Tibial artery (tissue), 4 donors: ENCODE results near the gene ADGRL2.

Source experiments
- DNase-seq, 2 donors: peaks; one replicate each; pipeline ENCODE4 v3.0.0-alpha.2; 2019
- H3K27ac ChIP-seq, 2 donors: fragments of 200-600 bp; sonication (generic) in 1 of 2; 1 replicate in 1 of 2; 2 replicates in 1 of 2; pipeline ENCODE4 v1.5.1; 2018 to 2019; ENCODE audit warnings: mild to moderate bottlenecking in 1 of 2
- H3K27me3 ChIP-seq, 2 donors: fragments of 200-600 bp; sonication (generic) in 1 of 2; one replicate each; pipeline versions ENCODE4 v1.5.1 to v1.6.0; 2016 to 2019
- H3K36me3 ChIP-seq, 3 donors: fragments of 200-600 bp; sonication (generic) in 2 of 3; one replicate each; pipeline ENCODE4 v1.5.1; 2016 to 2019; ENCODE audit warnings: mild to moderate bottlenecking in 2 of 3
- H3K4me1 ChIP-seq, 4 donors: fragments of 200-600 bp; sonication (generic) in 2 of 4; 1 replicate in 3 of 4; 2 replicates in 1 of 4; pipeline ENCODE4 v1.5.1; 2016 to 2019
- H3K4me3 ChIP-seq, 2 donors: fragments of 200-600 bp; sonication (generic) in 1 of 2; 1 replicate in 1 of 2; 2 replicates in 1 of 2; pipeline ENCODE4 v1.5.1; 2018 to 2019; ENCODE audit warnings: mild to moderate bottlenecking in 2 of 2
- H3K9me3 ChIP-seq, 3 donors: fragments of 200-600 bp; sonication (generic) in 1 of 3; one replicate each; pipeline ENCODE4 v1.5.1; 2016 to 2019
- intact Hi-C: fragments of 100-400 bp; cut with DNase I; formaldehyde crosslinking; loops from one replicate; pipeline ENCODE4 v1.15.0; 2023; ENCODE audit warnings: low total_unique reads
- TF ChIP-seq, protein P1 (sequence below), 2 experiments: fragments of 200-600 bp in 1 of 2; fragments of 450-650 bp in 1 of 2; IDR thresholded peaks; one replicate each; pipeline ENCODE4 v1.5.1; 2017 to 2019; ENCODE audit warnings: antibody characterized with exemption in 2 of 2, mild to moderate bottlenecking in 1 of 2, moderate library complexity in 1 of 2

Gene ADGRL2

GRCh38 chr1:81840805-81841204 is 40.1 kb downstream of the ADGRL2 start:
- no peaks in the 10 kb centered on the region for H3K27me3 ChIP-seq
- H3K9me3 ChIP-seq, result no peaks in the 10 kb centered on the region
- H3K4me3 ChIP-seq, result no peak overlapping the region
- TF ChIP-seq, protein P1, sequence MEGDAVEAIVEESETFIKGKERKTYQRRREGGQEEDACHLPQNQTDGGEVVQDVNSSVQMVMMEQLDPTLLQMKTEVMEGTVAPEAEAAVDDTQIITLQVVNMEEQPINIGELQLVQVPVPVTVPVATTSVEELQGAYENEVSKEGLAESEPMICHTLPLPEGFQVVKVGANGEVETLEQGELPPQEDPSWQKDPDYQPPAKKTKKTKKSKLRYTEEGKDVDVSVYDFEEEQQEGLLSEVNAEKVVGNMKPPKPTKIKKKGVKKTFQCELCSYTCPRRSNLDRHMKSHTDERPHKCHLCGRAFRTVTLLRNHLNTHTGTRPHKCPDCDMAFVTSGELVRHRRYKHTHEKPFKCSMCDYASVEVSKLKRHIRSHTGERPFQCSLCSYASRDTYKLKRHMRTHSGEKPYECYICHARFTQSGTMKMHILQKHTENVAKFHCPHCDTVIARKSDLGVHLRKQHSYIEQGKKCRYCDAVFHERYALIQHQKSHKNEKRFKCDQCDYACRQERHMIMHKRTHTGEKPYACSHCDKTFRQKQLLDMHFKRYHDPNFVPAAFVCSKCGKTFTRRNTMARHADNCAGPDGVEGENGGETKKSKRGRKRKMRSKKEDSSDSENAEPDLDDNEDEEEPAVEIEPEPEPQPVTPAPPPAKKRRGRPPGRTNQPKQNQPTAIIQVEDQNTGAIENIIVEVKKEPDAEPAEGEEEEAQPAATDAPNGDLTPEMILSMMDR (IDR thresholded peaks at IDR 0.05), result no peak
- intact Hi-C loops, result no loop called here
- H3K27ac ChIP-seq, result no peak overlapping the region
- DNase-seq, result no peak
- no peaks in the 10 kb centered on the region for H3K36me3 ChIP-seq
- H3K4me1 ChIP-seq, result peaks cover 0 to 11% (median 5%) of the 10 kb centered on the region in 4 donors

DNA sequence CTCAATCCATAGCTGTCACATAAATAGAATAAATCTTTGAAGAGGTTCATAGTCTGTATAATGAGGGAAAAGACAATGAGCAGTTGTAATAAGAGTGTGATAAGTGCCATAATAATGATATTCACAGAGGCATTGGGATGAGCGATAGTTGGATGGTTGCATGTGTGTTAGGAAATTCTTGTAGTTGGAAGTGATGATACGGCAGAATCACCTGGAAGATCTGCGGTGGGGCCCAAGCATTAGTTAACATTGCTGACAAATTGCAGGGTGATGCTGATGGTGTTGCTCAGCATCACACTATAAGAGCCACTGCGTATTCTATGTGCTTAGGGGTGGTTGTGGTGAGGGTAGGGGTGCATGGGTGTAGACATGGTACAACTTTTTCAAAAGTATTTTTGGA is 41.1 kb downstream of the ADGRL2 start:
- H3K27ac ChIP-seq, result no peak overlapping the region
- TF ChIP-seq, protein P1 (IDR thresholded peaks at IDR 0.05), result no peak
- no peaks in the 10 kb centered on the region for H3K36me3 ChIP-seq
- no peaks in the 10 kb centered on the region for H3K9me3 ChIP-seq
- H3K27me3 ChIP-seq, result no peaks in the 10 kb centered on the region
- no peak overlapping the region for H3K4me3 ChIP-seq
- peaks cover 0 to 1% (median under 1%) of the 10 kb centered on the region in 4 donors for H3K4me1 ChIP-seq
- intact Hi-C loops, result no loop called here
- no peak for DNase-seq

GRCh38 chr1:81844477-81844876 is 43.7 kb downstream of the ADGRL2 start:
- DNase-seq, result no peak
- Histone ChIP-seq H3K9me3 (no peaks in the 10 kb centered on the region), H3K36me3 (no peaks in the 10 kb centered on the region), H3K27ac (no peak overlapping the region), H3K4me1 (no peaks in the 10 kb centered on the region), H3K27me3 (no peaks in the 10 kb centered on the region), H3K4me3 (no peak overlapping the region)
- intact Hi-C loops, result no loop called here
- TF ChIP-seq, protein P1 (IDR thresholded peaks at IDR 0.05), result no peak

DNA sequence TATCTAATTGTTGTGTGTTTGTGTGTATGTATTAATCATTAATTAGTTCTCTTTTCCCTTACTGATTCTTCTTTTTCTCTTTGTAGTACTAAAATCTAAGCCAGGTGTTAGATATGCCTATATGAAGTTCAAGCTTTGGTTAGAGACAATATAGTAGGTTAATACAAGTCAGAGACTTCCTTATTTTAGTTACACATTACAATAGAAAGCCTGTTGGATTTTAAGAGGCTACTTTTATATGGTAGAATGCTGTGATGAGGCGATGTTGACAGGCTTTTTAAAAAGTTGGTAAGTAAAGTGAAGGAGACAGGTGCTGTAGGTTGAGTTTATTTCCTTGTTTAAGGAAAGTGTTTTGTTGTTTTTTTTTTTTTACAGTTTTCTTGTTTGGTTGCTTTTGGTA is 45.9 kb downstream of the ADGRL2 start:
- Histone ChIP-seq H3K4me1 (peaks cover 0 to 5% (median 0%) of the 10 kb centered on the region in 4 donors), H3K4me3 (no peak overlapping the region), H3K27me3 (no peaks in the 10 kb centered on the region), H3K36me3 (no peaks in the 10 kb centered on the region), H3K9me3 (no peaks in the 10 kb centered on the region), H3K27ac (no peak overlapping the region)
- intact Hi-C loops, result no loop called here
- TF ChIP-seq, protein P1 (IDR thresholded peaks at IDR 0.05), result no peak
- no peak for DNase-seq

DNA sequence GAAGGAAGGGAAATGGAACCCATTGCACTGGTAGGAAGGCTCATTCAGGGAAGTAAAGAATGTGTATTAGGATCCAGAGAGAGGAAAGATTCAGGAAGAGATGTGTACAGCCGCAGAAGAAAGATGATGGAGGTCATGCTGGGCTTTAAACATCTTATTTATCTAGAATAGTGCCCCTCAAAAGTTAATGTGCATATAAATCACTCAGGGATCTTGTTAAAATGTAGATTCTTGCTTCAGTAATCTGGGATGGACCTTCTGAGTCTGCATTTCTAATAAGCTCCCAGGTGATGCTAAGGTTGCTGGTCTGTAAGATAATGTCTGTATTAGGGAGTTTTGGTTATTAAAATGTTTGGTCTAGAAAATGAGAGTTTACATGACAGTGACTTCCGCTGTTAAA is 46.3 kb downstream of the ADGRL2 start:
- H3K27me3 ChIP-seq, result no peaks in the 10 kb centered on the region
- no peaks in the 10 kb centered on the region for H3K36me3 ChIP-seq
- peaks cover 0 to 5% (median 0%) of the 10 kb centered on the region in 4 donors for H3K4me1 ChIP-seq
- TF ChIP-seq, protein P1 (IDR thresholded peaks at IDR 0.05), result no peak
- DNase-seq, result no peak
- no peak overlapping the region for H3K4me3 ChIP-seq
- intact Hi-C loops, result no loop called here
- H3K27ac ChIP-seq, result no peak overlapping the region
- no peaks in the 10 kb centered on the region for H3K9me3 ChIP-seq
